WTC11 (cell line): ENCODE data around the gene MVD.

Experiments
- CTCF ChIP-seq: fragments of 200-600 bp; IDR thresholded peaks from 2 replicates; pipeline ENCODE4 v1.8.0; 2022; ENCODE audit warnings: antibody characterized with exemption
- ESRRA ChIP-seq: sonication (generic); formaldehyde crosslinking; IDR thresholded peaks from 2 replicates; pipeline ENCODE4 v1.8.1; 2022; ENCODE audit warnings: mild to moderate bottlenecking, missing genetic modification reagents, borderline replicate concordance
- JUN ChIP-seq: sonication (generic); formaldehyde crosslinking; IDR thresholded peaks from 2 replicates; pipeline ENCODE4 v1.8.0; 2023; ENCODE audit warnings: mild to moderate bottlenecking, missing genetic modification reagents
- ZNF121 ChIP-seq: sonication (generic); formaldehyde crosslinking; IDR thresholded peaks from 2 replicates; pipeline ENCODE4 v1.8.0; 2023; ENCODE audit warnings: missing genetic modification reagents
- ZNF512 ChIP-seq: sonication (generic); formaldehyde crosslinking; IDR thresholded peaks from 2 replicates; pipeline ENCODE4 v1.8.1; 2022; ENCODE audit warnings: missing genetic modification reagents, borderline replicate concordance

GRCh38 chr16:88608076-88608475 lies 54.8 kb downstream of the MVD start:
- TF ChIP-seq ZNF512 (CRISPR knock-in tag): no peak
- TF ChIP-seq CTCF: no peak
- TF ChIP-seq JUN (CRISPR knock-in tag): no peak
- TF ChIP-seq ESRRA: no peak
- TF ChIP-seq ZNF121 (CRISPR knock-in tag): no peak
